ENCODE results near the gene RAD51B.

Gene RAD51B

GRCh38 chr14:68228656-68229055, 409.1 kb downstream of the RAD51B start:
- Histone ChIP-seq H3K4me1 (no peaks in the 10 kb centered on the region), H3K27me3 (no peaks in the 10 kb centered on the region), H3K4me3 (ENCODE audit: low read depth, low read length) (no peak overlapping the region), H3K36me3 (no peaks in the 10 kb centered on the region), H3K9me3 (no peaks in the 10 kb centered on the region)
- no peak for DNase-seq
- TF ChIP-seq, protein P1, sequence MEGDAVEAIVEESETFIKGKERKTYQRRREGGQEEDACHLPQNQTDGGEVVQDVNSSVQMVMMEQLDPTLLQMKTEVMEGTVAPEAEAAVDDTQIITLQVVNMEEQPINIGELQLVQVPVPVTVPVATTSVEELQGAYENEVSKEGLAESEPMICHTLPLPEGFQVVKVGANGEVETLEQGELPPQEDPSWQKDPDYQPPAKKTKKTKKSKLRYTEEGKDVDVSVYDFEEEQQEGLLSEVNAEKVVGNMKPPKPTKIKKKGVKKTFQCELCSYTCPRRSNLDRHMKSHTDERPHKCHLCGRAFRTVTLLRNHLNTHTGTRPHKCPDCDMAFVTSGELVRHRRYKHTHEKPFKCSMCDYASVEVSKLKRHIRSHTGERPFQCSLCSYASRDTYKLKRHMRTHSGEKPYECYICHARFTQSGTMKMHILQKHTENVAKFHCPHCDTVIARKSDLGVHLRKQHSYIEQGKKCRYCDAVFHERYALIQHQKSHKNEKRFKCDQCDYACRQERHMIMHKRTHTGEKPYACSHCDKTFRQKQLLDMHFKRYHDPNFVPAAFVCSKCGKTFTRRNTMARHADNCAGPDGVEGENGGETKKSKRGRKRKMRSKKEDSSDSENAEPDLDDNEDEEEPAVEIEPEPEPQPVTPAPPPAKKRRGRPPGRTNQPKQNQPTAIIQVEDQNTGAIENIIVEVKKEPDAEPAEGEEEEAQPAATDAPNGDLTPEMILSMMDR (IDR thresholded peaks at IDR 0.05; ENCODE audit: low read depth, low read length) = no peak

DNA sequence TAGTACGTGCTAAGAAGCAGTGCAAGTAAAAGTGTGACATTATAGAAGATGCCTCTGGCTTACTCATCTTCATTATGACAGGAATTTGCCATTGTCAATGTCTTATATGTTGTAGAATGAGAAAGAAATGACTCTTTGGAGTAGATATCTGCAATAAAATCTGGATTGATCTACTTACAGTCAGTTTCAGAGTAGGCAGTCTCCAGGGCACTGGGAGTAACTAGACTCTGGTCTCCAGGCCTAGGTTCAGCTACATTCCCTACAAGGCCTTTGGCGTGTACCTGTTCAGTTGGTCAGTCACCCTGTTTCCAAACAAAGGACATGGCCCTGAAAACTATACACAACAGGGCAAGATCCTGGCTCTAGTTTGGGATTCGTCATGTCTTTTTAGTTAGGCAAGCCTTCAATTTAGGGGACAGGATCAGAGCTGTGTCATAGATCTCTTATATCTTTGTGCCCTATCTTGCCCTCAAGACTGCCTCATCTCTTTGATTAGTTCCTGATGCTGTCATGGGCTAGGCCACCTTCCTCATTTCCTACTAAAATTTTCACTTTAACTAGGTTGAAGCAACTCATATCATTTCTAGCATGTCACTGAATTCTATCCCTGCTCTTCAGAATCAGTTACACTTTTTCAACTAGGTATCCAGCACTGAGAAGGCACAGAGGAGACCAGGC, 410.0 kb downstream of the RAD51B start:
- TF ChIP-seq, protein P1 (IDR thresholded peaks at IDR 0.05; ENCODE audit: low read depth, low read length) = no peak
- no peaks in the 10 kb centered on the region for H3K36me3 ChIP-seq
- no peaks in the 10 kb centered on the region for H3K9me3 ChIP-seq
- H3K4me3 ChIP-seq (ENCODE audit: low read depth, low read length) = no peak overlapping the region
- no peak for DNase-seq
- H3K27me3 ChIP-seq = no peaks in the 10 kb centered on the region
- no peaks in the 10 kb centered on the region; the same call in 1 of the 2 replicates for H3K4me1 ChIP-seq

GRCh38 chr14:68230202-68230949, 410.8 kb downstream of the RAD51B start:
- no peak for DNase-seq
- Histone ChIP-seq H3K4me3 (ENCODE audit: low read depth, low read length) (no peak overlapping the region), H3K4me1 (no peaks in the 10 kb centered on the region; the same call in 1 of the 2 replicates), H3K9me3 (no peaks in the 10 kb centered on the region), H3K36me3 (no peaks in the 10 kb centered on the region), H3K27me3 (no peaks in the 10 kb centered on the region)
- TF ChIP-seq, protein P1 (IDR thresholded peaks at IDR 0.05; ENCODE audit: low read depth, low read length) = no peak

DNA sequence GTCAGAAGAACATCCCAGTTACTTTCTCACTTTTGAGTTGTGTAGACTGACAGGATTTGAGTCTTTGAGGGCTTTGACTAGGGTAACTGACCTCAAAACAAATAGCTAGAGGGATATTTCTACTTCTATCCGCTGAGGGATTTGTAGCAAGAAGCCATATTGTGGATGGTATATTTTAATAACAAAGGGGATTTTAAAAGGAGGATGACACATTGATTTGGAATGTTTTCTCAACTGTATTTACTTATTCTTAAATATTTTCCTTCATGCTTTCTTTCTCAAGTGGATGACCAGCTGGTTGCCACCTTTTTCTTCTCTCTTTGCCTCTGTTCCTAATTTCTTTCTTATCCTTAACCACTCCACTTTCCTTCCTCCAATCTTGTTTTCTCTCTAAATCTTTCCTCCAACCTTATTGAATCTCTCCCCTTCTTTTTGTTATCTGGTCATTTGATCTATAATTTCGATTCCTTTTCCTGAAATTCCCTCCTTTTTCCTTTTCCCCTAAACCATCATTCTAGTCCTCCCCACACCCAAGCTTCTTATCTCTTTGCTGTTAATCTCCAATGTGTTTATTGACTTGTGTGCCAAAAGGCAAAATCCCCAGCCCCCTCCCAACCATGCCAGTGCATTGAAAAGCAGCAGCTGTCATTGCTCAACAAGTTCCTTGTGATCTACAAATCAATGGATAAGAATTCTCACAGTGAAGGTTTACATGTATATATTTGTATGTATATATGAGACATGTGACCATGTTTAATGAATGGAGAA, 411.6 kb downstream of the RAD51B start:
- TF ChIP-seq, protein P1 (IDR thresholded peaks at IDR 0.05; ENCODE audit: low read depth, low read length) = no peak
- no peaks in the 10 kb centered on the region; the same call in 1 of the 2 replicates for H3K4me1 ChIP-seq
- DNase-seq = no peak
- H3K36me3 ChIP-seq = no peaks in the 10 kb centered on the region
- no peaks in the 10 kb centered on the region for H3K27me3 ChIP-seq
- H3K4me3 ChIP-seq (ENCODE audit: low read depth, low read length) = no peak overlapping the region
- H3K9me3 ChIP-seq = no peaks in the 10 kb centered on the region

DNA sequence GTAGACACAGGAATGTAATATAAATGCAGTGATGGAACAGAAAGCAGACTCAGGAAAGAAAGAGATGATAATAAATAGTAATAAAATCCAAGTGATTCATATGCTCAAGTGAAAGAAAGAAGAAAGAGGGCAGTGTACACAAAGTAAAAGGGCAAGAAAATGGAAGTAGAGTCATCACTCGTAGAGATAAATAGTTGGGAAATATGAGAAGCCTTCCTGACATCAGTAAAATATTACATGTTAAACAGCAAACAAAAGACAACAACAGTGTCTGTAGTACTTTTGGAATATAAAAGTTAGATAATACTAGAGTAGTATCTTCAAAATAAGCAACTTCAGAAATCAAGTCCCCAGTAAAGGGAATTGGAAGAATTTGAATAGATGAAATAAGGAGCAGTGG, 412.3 kb downstream of the RAD51B start:
- H3K4me3 ChIP-seq (ENCODE audit: low read depth, low read length) = no peak overlapping the region
- DNase-seq = no peak
- TF ChIP-seq, protein P1 (IDR thresholded peaks at IDR 0.05; ENCODE audit: low read depth, low read length) = no peak
- H3K36me3 ChIP-seq = no peaks in the 10 kb centered on the region
- no peaks in the 10 kb centered on the region for H3K9me3 ChIP-seq
- no peaks in the 10 kb centered on the region; the same call in 1 of the 2 replicates for H3K4me1 ChIP-seq
- H3K27me3 ChIP-seq = no peaks in the 10 kb centered on the region

Measured in BE2C (cell line).